ENCODE measurements around the gene DLG1. TPM values are rescaled to one million over a fixed set of nuclear protein-coding genes. Genes with fewer than 3 reads are reported as not detected.

Gene DLG1
- total RNA-seq, 1 experiment from 2014 or later: 104 TPM

- DNase-seq (ENCODE audit: low read depth): no peak
Measured at GRCh38 chr3:197174927-197175326, 123.5 kb downstream of the DLG1 start.

GRCh38 chr3:197173620-197174019 lies 124.8 kb downstream of the DLG1 start:
- no peak for DNase-seq (ENCODE audit: low read depth)

GRCh38 chr3:197171481-197172067 lies 126.8 kb downstream of the DLG1 start:
- DNase-seq (ENCODE audit: low read depth): peak; percentile 13

- DNase-seq (ENCODE audit: low read depth): no peak
Measured at GRCh38 chr3:197169028-197169427, 129.4 kb downstream of the DLG1 start.

- DNase-seq (ENCODE audit: low read depth): peak; percentile 44
Measured at GRCh38 chr3:197168606-197169005, 129.8 kb downstream of the DLG1 start.

- no peak for DNase-seq (ENCODE audit: low read depth)
Measured at GRCh38 chr3:197168063-197168462, 130.3 kb downstream of the DLG1 start.

- DNase-seq (ENCODE audit: low read depth): no peak
Measured at GRCh38 chr3:197167549-197167948, 130.9 kb downstream of the DLG1 start.

GRCh38 chr3:197165890-197166289 lies 132.5 kb downstream of the DLG1 start:
- DNase-seq (ENCODE audit: low read depth): no peak

GRCh38 chr3:197155046-197155445 lies 143.4 kb downstream of the DLG1 start:
- no peak for DNase-seq (ENCODE audit: low read depth)

- DNase-seq (ENCODE audit: low read depth): peak; percentile 69
Measured at GRCh38 chr3:197151580-197151979, 146.8 kb downstream of the DLG1 start.

- no peak for DNase-seq (ENCODE audit: low read depth)
Measured at GRCh38 chr3:197149528-197149927, 148.9 kb downstream of the DLG1 start.

- no peak for DNase-seq (ENCODE audit: low read depth)
Measured at GRCh38 chr3:197144188-197144587, 154.2 kb downstream of the DLG1 start.

GRCh38 chr3:197139586-197139985 lies 158.8 kb downstream of the DLG1 start:
- DNase-seq (ENCODE audit: low read depth): no peak

- DNase-seq (ENCODE audit: low read depth): no peak
Measured at GRCh38 chr3:197137751-197138150, 160.7 kb downstream of the DLG1 start.

GRCh38 chr3:197136744-197137143 lies 161.7 kb downstream of the DLG1 start:
- no peak for DNase-seq (ENCODE audit: low read depth)

GRCh38 chr3:197135212-197135611 lies 163.2 kb downstream of the DLG1 start:
- no peak for DNase-seq (ENCODE audit: low read depth)

- peak; percentile 23 for DNase-seq (ENCODE audit: low read depth)
Measured at GRCh38 chr3:197132916-197133530, 165.4 kb downstream of the DLG1 start.

GRCh38 chr3:197125636-197126035 lies 172.8 kb downstream of the DLG1 start:
- peak; percentile 70 for DNase-seq (ENCODE audit: low read depth)

- no peak for DNase-seq (ENCODE audit: low read depth)
Measured at GRCh38 chr3:197124713-197125112, 173.7 kb downstream of the DLG1 start.

GRCh38 chr3:197122394-197122793 lies 176.0 kb downstream of the DLG1 start:
- DNase-seq (ENCODE audit: low read depth): no peak

- peak; percentile 47 for DNase-seq (ENCODE audit: low read depth)
Measured at GRCh38 chr3:197117114-197117513, 181.3 kb downstream of the DLG1 start.

GRCh38 chr3:197114007-197114406 lies 184.4 kb downstream of the DLG1 start:
- DNase-seq (ENCODE audit: low read depth): no peak

GRCh38 chr3:197111685-197112084 lies 186.7 kb downstream of the DLG1 start:
- DNase-seq (ENCODE audit: low read depth): no peak

GRCh38 chr3:197105786-197106185 lies 192.6 kb downstream of the DLG1 start:
- DNase-seq (ENCODE audit: low read depth): no peak

All from RPMI7951 (cell line).